GM13976 (cell line): ENCODE results near the gene OR10K1.

ENCODE experiments used
- DNase-seq: peaks from one replicate; pipeline ENCODE4 v3.0.0; 2012; ENCODE audit warnings: low spot score
- CTCF ChIP-seq: IDR thresholded peaks from 2 replicates; pipeline ENCODE4 v1.5.1; 2012; ENCODE audit warnings: borderline replicate concordance, mild to moderate bottlenecking; ENCODE audit not compliant: insufficient read depth; ENCODE audit errors: extremely low read depth, missing control alignments, control extremely low read depth
- in situ Hi-C: fragments of 300-500 bp; cut with MboI; formaldehyde crosslinking; loops from one replicate; pipeline ENCODE4 v1.12.0; 2022; ENCODE audit warnings: low sequenced_read_pairs, mixed read lengths, inconsistent platforms; ENCODE audit not compliant: unreplicated experiment

The OR10K1 gene

GRCh38 chr1:158509471-158510156, 48.0 kb downstream of the OR10K1 start:
- no peak for DNase-seq
- no peak for TF ChIP-seq CTCF
- in situ Hi-C loops = loop anchor here (10.0 to 25.0 kb wide), 2 partner anchors 272 to 495 kb away; partner anchors contain the start of gene IFI16

GRCh38 chr1:158516966-158517365, 55.3 kb downstream of the OR10K1 start:
- no peak for DNase-seq
- in situ Hi-C loops = loop anchor here (25.0 kb wide), 1 partner anchor 280 kb away; no protein-coding TSS in a partner anchor

More at GRCh38 chr1:158516966-158517365, 55.3 kb downstream of the OR10K1 start:
- no peak for TF ChIP-seq CTCF
